Mucosa of descending colon (tissue), 3 donors: ENCODE measurements around the gene ALOXE3. TPM values are rescaled to one million over a fixed set of nuclear protein-coding genes. Genes with fewer than 3 reads are reported as not detected.
A peak's percentile ranks its signal among the peaks of the same experiment; 100 is the strongest.

Experiments
- ATAC-seq: fragments of 200-7000 bp; cut with Tn5 transposase; one replicate; pipeline ENCODE4 v1.9.1; 2020; ENCODE audit warnings: mild to moderate bottlenecking, moderate library complexity
- DNase-seq, 3 donors: peaks; one replicate each; pipeline ENCODE4 v3.0.0-alpha.2; 2020
- H3K36me3 ChIP-seq: fragments of 200-600 bp; one replicate; pipeline ENCODE4 v1.8.0; 2021; ENCODE audit warnings: low read depth, mild to moderate bottlenecking
- H3K4me1 ChIP-seq: fragments of 200-600 bp; one replicate; pipeline ENCODE4 v1.8.0; 2021; ENCODE audit warnings: low read depth, mild to moderate bottlenecking
- H3K4me3 ChIP-seq: fragments of 200-600 bp; one replicate; pipeline ENCODE4 v1.8.0; 2021; ENCODE audit warnings: mild to moderate bottlenecking
- H3K9me3 ChIP-seq: fragments of 200-600 bp; one replicate; pipeline ENCODE4 v1.8.0; 2021; ENCODE audit warnings: mild to moderate bottlenecking
- intact Hi-C, 2 donors: fragments of 100-400 bp; cut with DNase I in 1 of 2; cut with micrococcal nuclease in 1 of 2; formaldehyde crosslinking; loops; one replicate each; pipeline versions ENCODE4 v1.11.0 to v1.11.1; 2022; cut with DNase I, micrococcal nuclease
- total RNA-seq, 3 donors: library from RNA; stranded (reverse); fragmentation: NEBNext Ultra II Directional in 2 of 3; extraction: Animal tissue kit (Norgen Biotek cat#: 25700) in 2 of 3; gene quantifications; one replicate each; pipeline versions ENCODE4 v1.2.1 to v1.2.4, GENCODE V29; 2021 to 2023
- TF ChIP-seq, protein P1 (sequence below): fragments of 200-600 bp; IDR thresholded peaks from one replicate; pipeline ENCODE4 v1.8.0; 2022; ENCODE audit warnings: antibody characterized with exemption, mild to moderate bottlenecking
- donor health status: DM: no; HTN: no; CAD: no; lungs with moderate emphysema.
- donor health status: DM: no; HTN: no; CAD: no.
- donor health status: DM: no; HTN: yes; CAD: no.

Gene ALOXE3
- total RNA-seq, 3 donors from 2014 or later = not detected

- H3K4me1 ChIP-seq = peaks cover 8% of the 10 kb centered on the region
- H3K9me3 ChIP-seq = no peaks in the 10 kb centered on the region
- ATAC-seq (no peak), DNase-seq (peak in 1 of 3 donors; percentile 39)
- peaks cover 35% of the 10 kb centered on the region for H3K36me3 ChIP-seq
- intact Hi-C loops = no loop called here
- TF ChIP-seq, protein P1, sequence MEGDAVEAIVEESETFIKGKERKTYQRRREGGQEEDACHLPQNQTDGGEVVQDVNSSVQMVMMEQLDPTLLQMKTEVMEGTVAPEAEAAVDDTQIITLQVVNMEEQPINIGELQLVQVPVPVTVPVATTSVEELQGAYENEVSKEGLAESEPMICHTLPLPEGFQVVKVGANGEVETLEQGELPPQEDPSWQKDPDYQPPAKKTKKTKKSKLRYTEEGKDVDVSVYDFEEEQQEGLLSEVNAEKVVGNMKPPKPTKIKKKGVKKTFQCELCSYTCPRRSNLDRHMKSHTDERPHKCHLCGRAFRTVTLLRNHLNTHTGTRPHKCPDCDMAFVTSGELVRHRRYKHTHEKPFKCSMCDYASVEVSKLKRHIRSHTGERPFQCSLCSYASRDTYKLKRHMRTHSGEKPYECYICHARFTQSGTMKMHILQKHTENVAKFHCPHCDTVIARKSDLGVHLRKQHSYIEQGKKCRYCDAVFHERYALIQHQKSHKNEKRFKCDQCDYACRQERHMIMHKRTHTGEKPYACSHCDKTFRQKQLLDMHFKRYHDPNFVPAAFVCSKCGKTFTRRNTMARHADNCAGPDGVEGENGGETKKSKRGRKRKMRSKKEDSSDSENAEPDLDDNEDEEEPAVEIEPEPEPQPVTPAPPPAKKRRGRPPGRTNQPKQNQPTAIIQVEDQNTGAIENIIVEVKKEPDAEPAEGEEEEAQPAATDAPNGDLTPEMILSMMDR = no peak
- no peak overlapping the region for H3K4me3 ChIP-seq
Observed at GRCh38 chr17:8145811-8146210, 27.5 kb upstream of the ALOXE3 start.

DNA sequence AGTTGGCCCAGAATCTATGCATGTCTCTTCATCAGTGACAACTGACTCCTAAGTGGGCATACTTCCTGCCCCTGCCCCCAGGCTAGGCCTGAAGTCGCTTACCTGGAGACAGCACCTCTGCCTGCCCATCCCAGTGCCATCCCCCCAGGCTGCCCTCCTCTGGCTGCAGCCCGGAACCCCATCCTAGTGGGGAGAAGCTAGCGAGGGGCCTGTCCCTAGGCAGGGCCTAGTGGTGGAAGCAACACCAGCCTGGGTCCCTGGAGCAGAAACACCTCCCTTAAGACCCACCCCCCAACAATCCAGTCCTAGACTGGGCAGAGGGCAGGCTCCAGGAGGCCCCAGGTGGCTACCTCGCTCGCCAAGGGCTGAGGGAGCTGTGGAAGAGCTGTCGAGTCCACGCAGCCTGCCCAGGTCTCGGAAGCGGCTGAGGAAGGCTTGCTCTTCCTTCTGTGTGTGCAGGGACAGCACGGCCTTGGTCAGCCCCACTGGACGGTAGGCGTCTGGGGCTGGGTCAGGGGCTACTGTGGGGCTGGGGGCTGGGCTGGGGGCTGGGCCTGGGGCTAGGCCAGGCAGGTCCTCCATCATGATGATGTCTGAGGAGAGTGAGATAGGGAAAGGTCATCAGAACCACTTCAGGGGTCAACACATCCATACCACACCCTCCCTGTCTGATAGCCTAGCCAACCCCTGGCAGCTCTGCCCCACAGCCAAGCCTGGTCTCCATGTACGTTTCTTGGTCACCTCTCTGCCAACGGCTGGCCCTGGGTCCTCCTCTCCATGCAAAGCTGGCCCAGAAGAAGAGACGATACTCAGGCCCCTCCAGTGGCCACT is 26.3 kb upstream of the ALOXE3 start:
- no peak overlapping the region for H3K4me3 ChIP-seq
- ATAC-seq (no peak), DNase-seq (peak in 1 of 3 donors; percentile 27)
- intact Hi-C loops = no loop called here
- H3K4me1 ChIP-seq = peaks cover 1% of the 10 kb centered on the region
- TF ChIP-seq, protein P1 = no peak
- H3K9me3 ChIP-seq = no peaks in the 10 kb centered on the region
- H3K36me3 ChIP-seq = peaks cover 35% of the 10 kb centered on the region

DNA sequence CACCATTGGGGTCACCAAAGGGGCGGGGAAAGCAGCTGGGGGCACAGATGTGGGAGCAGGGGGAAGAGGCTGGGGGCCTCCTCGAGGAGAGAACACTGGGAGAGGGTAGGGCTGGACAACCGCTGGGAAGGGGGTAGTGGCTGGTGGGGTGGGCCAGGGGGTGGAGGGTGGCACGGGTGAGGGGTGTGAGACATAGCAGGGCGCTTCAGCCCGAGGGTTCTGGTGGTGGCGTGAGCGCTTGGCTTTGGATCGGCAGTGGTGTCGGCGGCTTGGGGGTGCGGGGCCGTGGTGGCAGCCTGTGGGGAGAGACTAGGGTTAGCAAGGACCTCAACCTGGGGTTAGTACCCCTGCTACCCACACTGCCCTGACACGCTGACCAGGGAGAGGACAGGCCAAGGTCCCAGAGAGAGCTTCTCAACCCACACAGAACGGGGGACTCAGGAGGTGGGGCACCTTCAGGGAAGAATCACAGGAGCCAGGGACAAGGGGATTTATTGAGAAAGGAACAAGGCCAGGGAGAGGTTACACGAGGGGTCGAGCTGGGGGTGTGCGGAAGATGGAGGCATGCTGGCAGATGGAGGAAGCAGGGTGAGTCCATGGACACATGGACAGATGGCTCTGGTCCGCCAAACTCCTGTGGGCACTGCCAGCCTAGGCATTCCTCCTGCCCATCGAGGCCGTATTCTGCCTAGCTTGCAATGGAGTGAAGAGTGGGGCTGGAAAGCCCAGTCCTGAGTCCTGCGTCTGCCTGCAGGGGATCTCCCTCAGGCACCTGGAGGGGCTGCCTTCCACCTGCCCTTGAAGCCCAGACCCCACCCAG is 25.5 kb upstream of the ALOXE3 start:
- peaks cover 9% of the 10 kb centered on the region for H3K4me1 ChIP-seq
- H3K36me3 ChIP-seq = peaks cover 29% of the 10 kb centered on the region
- TF ChIP-seq, protein P1 = no peak
- no peak overlapping the region for H3K4me3 ChIP-seq
- no peaks in the 10 kb centered on the region for H3K9me3 ChIP-seq
- ATAC-seq (no peak), DNase-seq (peak in 1 of 3 donors; percentile 43)
- intact Hi-C loops = no loop called here

- peaks cover 15% of the 10 kb centered on the region for H3K4me1 ChIP-seq
- ATAC-seq (no peak), DNase-seq (peak in 1 of 3 donors; percentile 50)
Observed at GRCh38 chr17:8142887-8143580, 24.7 kb upstream of the ALOXE3 start.

More at GRCh38 chr17:8142887-8143580, 24.7 kb upstream of the ALOXE3 start:
- H3K4me3 ChIP-seq = no peak overlapping the region
- intact Hi-C loops = no loop called here
- TF ChIP-seq, protein P1 = no peak
- H3K36me3 ChIP-seq = peaks cover 25% of the 10 kb centered on the region
- no peaks in the 10 kb centered on the region for H3K9me3 ChIP-seq
